HG02610 (cell line): ENCODE data around the gene COL5A1.

Source experiments
- ATAC-seq: cut with Tn5 transposase; IDR thresholded peaks from one replicate; pipeline ENCODE4 v1.9.1; 2021; ENCODE audit warnings: mild to moderate bottlenecking, moderate library complexity; ENCODE audit not compliant: unreplicated experiment

The COL5A1 gene

GRCh38 chr9:134863941-134864820, 222.6 kb downstream of the COL5A1 start:
- no peak for ATAC-seq

GRCh38 chr9:134864821-134865190, 223.2 kb downstream of the COL5A1 start:
- no peak for ATAC-seq

- ATAC-seq = no peak
Observed at GRCh38 chr9:134867917-134868750, 226.5 kb downstream of the COL5A1 start.

- no peak for ATAC-seq
Observed at GRCh38 chr9:134868751-134869553, 227.3 kb downstream of the COL5A1 start.

GRCh38 chr9:134869554-134870300, 228.1 kb downstream of the COL5A1 start:
- ATAC-seq = no peak

- no peak for ATAC-seq
Observed at GRCh38 chr9:134870301-134870694, 228.7 kb downstream of the COL5A1 start.

GRCh38 chr9:134870746-134871662, 229.4 kb downstream of the COL5A1 start:
- no peak for ATAC-seq

- ATAC-seq = no peak
Observed at GRCh38 chr9:134871697-134872340, 230.2 kb downstream of the COL5A1 start.

GRCh38 chr9:134872482-134873231, 231.1 kb downstream of the COL5A1 start:
- no peak for ATAC-seq

- no peak for ATAC-seq
Observed at GRCh38 chr9:134875371-134875770, 233.8 kb downstream of the COL5A1 start.

GRCh38 chr9:134877541-134877940, 235.9 kb downstream of the COL5A1 start:
- no peak for ATAC-seq

- no peak for ATAC-seq
Observed at GRCh38 chr9:134879664-134880483, 238.3 kb downstream of the COL5A1 start.

GRCh38 chr9:134880484-134881312, 239.1 kb downstream of the COL5A1 start, which contains the start of gene FCN2:
FCN2 (plus strand) TSS chr9:134880810; CDS start chr9:134880822, 12 bp downstream.
- ATAC-seq = no peak

GRCh38 chr9:134881313-134881670, 239.7 kb downstream of the COL5A1 start:
- no peak for ATAC-seq

- ATAC-seq = no peak
Observed at GRCh38 chr9:134882204-134882785, 240.7 kb downstream of the COL5A1 start.
